Adrenal gland (tissue), 12 donors: ENCODE results near the gene STARD10. TPM values are rescaled to one million over a fixed set of nuclear protein-coding genes. Genes with fewer than 3 reads are reported as not detected.

ENCODE experiments used
- DNase-seq, 7 donors: peaks; one replicate each; pipeline ENCODE4 v3.0.0-alpha.2; 2019 to 2020
- H3K27ac ChIP-seq, 5 donors: fragments of 200-600 bp; sonication (generic) in 4 of 5; 1 replicate in 3 of 5; 2 replicates in 2 of 5; pipeline versions ENCODE4 v1.5.1 to v1.8.0; 2016 to 2020; ENCODE audit warnings: mild to moderate bottlenecking in 1 of 5
- H3K27me3 ChIP-seq: fragments of 200-600 bp; 2 replicates; pipeline ENCODE4 v1.8.0; 2021
- H3K36me3 ChIP-seq, 2 donors: fragments of 200-600 bp; replicated peaks in 1 of 2; 1 replicate in 1 of 2; 2 replicates in 1 of 2; pipeline versions ENCODE4 v1.5.1 to v1.8.0; 2018 to 2022
- H3K4me1 ChIP-seq, 2 donors: fragments of 200-600 bp; replicated peaks in 1 of 2; 1 replicate in 1 of 2; 2 replicates in 1 of 2; pipeline versions ENCODE4 v1.5.1 to v1.8.0; 2018 to 2021
- H3K4me3 ChIP-seq, 4 donors: fragments of 200-600 bp; sonication (generic) in 3 of 4; one replicate each; pipeline ENCODE4 v1.5.1; 2016 to 2018
- H3K9me3 ChIP-seq, 3 donors: fragments of 200-600 bp; sonication (generic) in 1 of 3; replicated peaks in 1 of 3; 1 replicate in 2 of 3; 2 replicates in 1 of 3; pipeline versions ENCODE4 v1.5.1 to v1.8.0; 2016 to 2021
- POLR2A ChIP-seq, 2 donors: fragments of 450-650 bp; IDR thresholded peaks; one replicate each; pipeline ENCODE4 v1.6.1; 2017; ENCODE audit warnings: antibody characterized with exemption in 2 of 2, mild to moderate bottlenecking in 2 of 2, moderate library complexity in 1 of 2
- WGBS, 4 donors: extraction: QIAGEN DNeasy Blood & Tissue Kit in 2 of 4; methylation state at CpG; one replicate each; pipeline versions ENCODE4 v1.1.5 to v1.1.7; 2013 to 2017; 5-methylcytosine and 5-hydroxymethylcytosine counted together
- intact Hi-C, 2 donors: fragments of 100-400 bp; cut with DNase I; formaldehyde crosslinking; loops; one replicate each; pipeline versions ENCODE4 v1.14.1 to v1.15.0; 2022 to 2023
- polyA plus RNA-seq, 3 donors: library from polyadenylated mRNA; stranded (reverse); fragments of 200-250 nt in 2 of 3; fragments of 350-450 nt in 1 of 3; fragmentation: Illumina TruSeq in 1 of 3; extraction: RNeasy Lipid Tissue Mini Kit (QIAGEN cat#74804) in 1 of 3; gene quantifications; one replicate each; pipeline ENCODE4 v1.2.3, GENCODE V29; 2013 to 2014
- total RNA-seq, 9 donors: library from RNA; depleted of rRNA in 4 of 9; stranded (reverse); fragments of >200 nt in 4 of 9; fragments of 120-200 nt in 1 of 9; fragmentation: NEBNext Ultra II Directional in 1 of 9; extraction: Animal tissue kit (Norgen Biotek cat#: 25700) in 1 of 9; gene quantifications; one replicate each; pipeline versions ENCODE4 v1.1.0 to v1.2.4, GENCODE V29; 2013 to 2023
- TF ChIP-seq, protein P1 (sequence below), 6 experiments: fragments of 450-650 bp in 4 of 6; fragments of 200-600 bp in 2 of 6; sonication (generic) in 1 of 6; IDR thresholded peaks; 1 replicate in 5 of 6; 2 replicates in 1 of 6; pipeline versions ENCODE4 v1.5.1 to v1.8.0; 2016 to 2021; ENCODE audit warnings: antibody characterized with exemption in 6 of 6, mild to moderate bottlenecking in 2 of 6, moderate library complexity in 1 of 6
- donor health status: healthy with polysubstance abuse.
- donor health status: Bipolar disorder and iron deficiency.
- donor health status: DM: yes; HTN: yes; CAD: no.
- donor health status: DM: no; HTN: no; CAD: no.
- donor health status: DM: no; HTN: no; CAD: no.
- donor health status: DM: yes; HTN: yes; CAD: no.

Gene STARD10
- total and polyA plus RNA-seq, 12 donors: 190 to 668 (median 350) TPM

DNA sequence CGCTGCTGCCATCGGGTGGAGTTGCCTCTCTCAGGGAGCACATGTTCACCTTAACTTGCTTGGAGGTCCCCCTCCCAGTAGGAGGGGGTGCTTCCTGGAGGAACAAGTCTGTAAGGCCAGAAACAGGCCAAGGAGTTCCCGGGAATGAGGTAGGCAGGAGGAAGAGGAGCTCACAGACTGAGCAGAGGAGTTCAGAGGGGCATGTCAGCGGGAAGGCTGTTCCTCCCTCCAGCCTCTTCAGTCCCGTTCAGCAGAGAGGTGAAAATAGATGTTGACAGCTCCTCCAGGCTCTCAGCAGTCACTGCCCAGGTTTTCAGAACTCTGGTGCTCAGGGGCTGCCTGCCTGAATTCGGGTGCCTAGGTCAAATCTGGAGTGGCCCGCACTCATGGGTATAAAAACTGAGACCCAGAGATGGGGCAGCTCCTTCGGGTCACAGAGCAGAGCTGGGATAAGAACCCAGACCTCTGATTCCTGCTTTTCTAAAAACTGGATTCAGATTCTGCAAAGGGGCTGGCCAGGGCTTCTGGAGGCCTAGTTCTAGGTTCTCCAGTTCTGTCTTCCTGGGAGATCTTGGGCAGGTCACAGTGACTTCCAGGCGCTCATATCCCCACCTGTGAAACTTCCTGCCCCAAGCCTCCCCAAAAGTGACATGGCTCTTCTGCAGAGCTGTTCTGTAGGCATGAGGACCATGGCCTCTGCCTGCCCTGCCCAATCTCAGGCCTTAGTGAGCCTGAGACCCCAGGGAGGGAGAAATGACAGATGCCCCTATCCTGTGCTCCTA, 38.6 kb upstream of the STARD10 start:
- no peak overlapping the region for H3K4me3 ChIP-seq
- H3K36me3 ChIP-seq: peaks cover 0 to 6% of the 10 kb centered on the region in 2 donors
- peaks cover 41 to 64% of the 10 kb centered on the region in 2 donors for H3K4me1 ChIP-seq
- peak overlapping the region in 3 of 5 donors; percentile 31 to 90 (median 82) for H3K27ac ChIP-seq
- no peaks in the 10 kb centered on the region for H3K27me3 ChIP-seq
- WGBS, 4 donors: 65 to 76% (median 69%) methylated on average over 8 to 9 of the region's 9 CpGs
- H3K9me3 ChIP-seq: no peaks in the 10 kb centered on the region
- TF ChIP-seq POLR2A (IDR thresholded peaks at IDR 0.05): no peak
- TF ChIP-seq, protein P1, sequence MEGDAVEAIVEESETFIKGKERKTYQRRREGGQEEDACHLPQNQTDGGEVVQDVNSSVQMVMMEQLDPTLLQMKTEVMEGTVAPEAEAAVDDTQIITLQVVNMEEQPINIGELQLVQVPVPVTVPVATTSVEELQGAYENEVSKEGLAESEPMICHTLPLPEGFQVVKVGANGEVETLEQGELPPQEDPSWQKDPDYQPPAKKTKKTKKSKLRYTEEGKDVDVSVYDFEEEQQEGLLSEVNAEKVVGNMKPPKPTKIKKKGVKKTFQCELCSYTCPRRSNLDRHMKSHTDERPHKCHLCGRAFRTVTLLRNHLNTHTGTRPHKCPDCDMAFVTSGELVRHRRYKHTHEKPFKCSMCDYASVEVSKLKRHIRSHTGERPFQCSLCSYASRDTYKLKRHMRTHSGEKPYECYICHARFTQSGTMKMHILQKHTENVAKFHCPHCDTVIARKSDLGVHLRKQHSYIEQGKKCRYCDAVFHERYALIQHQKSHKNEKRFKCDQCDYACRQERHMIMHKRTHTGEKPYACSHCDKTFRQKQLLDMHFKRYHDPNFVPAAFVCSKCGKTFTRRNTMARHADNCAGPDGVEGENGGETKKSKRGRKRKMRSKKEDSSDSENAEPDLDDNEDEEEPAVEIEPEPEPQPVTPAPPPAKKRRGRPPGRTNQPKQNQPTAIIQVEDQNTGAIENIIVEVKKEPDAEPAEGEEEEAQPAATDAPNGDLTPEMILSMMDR (IDR thresholded peaks at IDR 0.05): no peak
- intact Hi-C loops: loop anchor here (5.0 to 10.0 kb wide), 2 partner anchors 92 to 410 kb away; no protein-coding TSS in a partner anchor
- DNase-seq: no peak

DNA sequence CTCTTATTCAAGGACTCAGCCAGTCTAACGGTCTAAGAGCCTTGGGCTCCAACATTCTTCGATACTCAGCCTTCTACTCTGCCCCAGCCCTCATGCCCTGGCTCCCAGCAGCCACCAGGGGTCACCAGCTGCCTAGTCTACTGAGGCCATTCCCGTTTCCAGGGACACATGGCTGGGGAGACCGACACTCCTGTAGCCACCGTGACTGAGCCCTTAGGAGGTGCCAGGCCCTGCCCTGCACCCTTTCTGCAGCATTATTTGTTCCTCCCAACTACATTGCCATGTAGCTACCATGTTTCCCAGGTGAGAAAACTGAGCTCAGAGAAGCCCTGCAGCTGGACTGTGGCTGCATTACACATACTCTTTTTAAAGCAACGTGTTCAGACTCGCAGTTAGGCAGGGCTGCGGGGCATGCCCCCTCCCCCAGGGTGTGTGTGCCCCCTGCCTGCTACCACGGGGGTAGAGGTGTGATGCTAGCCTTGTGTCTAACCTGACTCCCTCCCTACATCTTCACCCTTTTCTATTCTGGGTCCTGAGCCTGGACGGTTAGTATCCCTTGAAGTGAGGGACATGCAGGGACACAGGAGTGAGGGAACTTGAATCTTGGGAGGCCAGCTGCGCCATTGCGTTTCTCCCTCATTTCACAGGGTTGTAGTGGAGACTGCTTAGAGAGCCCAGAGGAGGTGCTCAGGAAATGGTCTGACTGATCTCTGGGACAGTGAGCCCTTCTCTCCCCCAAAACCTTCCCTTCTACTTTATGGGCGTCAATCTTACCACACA, 37.9 kb upstream of the STARD10 start:
- peaks cover 45 to 67% of the 10 kb centered on the region in 2 donors for H3K4me1 ChIP-seq
- intact Hi-C loops: loop anchor here (5.0 to 10.0 kb wide), 2 partner anchors 93 to 411 kb away; no protein-coding TSS in a partner anchor
- peak overlapping the region in 3 of 5 donors; percentile 31 to 90 (median 82) for H3K27ac ChIP-seq

DNA sequence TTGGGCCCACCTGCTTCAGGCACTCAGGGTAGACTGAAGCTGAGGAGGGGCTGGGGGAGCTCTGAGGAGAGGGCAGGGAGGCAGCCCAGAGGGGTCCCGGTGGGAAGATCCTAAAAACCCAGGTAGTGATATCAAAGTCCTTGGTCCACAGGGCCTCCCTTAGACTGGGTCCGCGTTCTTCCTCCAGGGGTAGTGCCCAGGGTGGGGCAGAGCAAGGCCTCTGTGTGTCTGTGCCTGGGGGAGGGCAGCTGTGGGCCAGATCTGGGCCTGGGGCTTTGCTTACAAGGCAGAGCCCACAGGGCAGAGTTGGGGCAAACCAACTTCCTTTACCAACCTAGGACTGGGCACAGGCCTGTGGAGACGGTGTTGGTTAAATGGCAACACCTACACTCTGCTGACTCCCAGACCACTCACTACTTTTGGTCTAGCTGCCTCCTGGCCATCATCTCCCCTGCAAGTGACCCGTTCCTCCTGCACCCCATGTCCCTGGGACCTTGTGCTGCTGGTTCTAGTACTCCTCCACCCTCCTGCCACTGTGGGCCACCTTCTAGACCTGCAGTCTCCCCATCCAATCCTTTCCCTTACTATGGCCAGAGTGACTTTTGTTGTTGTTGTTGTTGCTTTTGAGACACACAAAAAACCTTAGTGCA, 36.2 kb upstream of the STARD10 start:
- H3K4me1 ChIP-seq: peaks cover 40 to 56% of the 10 kb centered on the region in 2 donors
- peak in 2 of 7 donors; percentile 26 to 51 for DNase-seq
- no peaks in the 10 kb centered on the region for H3K9me3 ChIP-seq
- H3K27me3 ChIP-seq: no peaks in the 10 kb centered on the region
- H3K4me3 ChIP-seq: no peak overlapping the region
- TF ChIP-seq, protein P1 (IDR thresholded peaks at IDR 0.05): no peak
- TF ChIP-seq POLR2A (IDR thresholded peaks at IDR 0.05): no peak
- 90 to 98% (median 94%) methylated on average over 3 to 5 of the region's 5 CpGs for WGBS, 4 donors
- H3K36me3 ChIP-seq: peaks cover 0 to 2% of the 10 kb centered on the region in 2 donors
- intact Hi-C loops: loop anchor here (2.0 to 10.0 kb wide), 4 partner anchors 95 to 412 kb away; no protein-coding TSS in a partner anchor
- H3K27ac ChIP-seq: no peak overlapping the region

More for the DNA sequence above, 37.9 kb upstream of the STARD10 start:
- H3K4me3 ChIP-seq: no peak overlapping the region
- 33 to 45% (median 38%) methylated on average over 9 to 13 of the region's 13 CpGs for WGBS, 4 donors
- H3K36me3 ChIP-seq: peaks cover 0 to 2% of the 10 kb centered on the region in 2 donors
- H3K27me3 ChIP-seq: no peaks in the 10 kb centered on the region
- TF ChIP-seq, protein P1 (IDR thresholded peaks at IDR 0.05): peak; percentile 76 to 99 (median 98)
- no peak for TF ChIP-seq POLR2A (IDR thresholded peaks at IDR 0.05)
- peak; percentile 88 to 96 (median 93) for DNase-seq
- H3K9me3 ChIP-seq: no peaks in the 10 kb centered on the region
